Activated CD4-positive, alpha-beta T cell treated with anti-CD3 and anti-CD28 coated beads for 1 hour (primary cell): ENCODE data around the gene ZNF774.
"Not testable (repeated sequence)": the region's sequence is repeated elsewhere in the genome, so short reads cannot be mapped to it uniquely, and the experiment has no call there.

Experiments
- DNase-seq: peaks from one replicate; pipeline ENCODE4 v3.0.0-alpha.2; 2020

ZNF774 gene

DNA sequence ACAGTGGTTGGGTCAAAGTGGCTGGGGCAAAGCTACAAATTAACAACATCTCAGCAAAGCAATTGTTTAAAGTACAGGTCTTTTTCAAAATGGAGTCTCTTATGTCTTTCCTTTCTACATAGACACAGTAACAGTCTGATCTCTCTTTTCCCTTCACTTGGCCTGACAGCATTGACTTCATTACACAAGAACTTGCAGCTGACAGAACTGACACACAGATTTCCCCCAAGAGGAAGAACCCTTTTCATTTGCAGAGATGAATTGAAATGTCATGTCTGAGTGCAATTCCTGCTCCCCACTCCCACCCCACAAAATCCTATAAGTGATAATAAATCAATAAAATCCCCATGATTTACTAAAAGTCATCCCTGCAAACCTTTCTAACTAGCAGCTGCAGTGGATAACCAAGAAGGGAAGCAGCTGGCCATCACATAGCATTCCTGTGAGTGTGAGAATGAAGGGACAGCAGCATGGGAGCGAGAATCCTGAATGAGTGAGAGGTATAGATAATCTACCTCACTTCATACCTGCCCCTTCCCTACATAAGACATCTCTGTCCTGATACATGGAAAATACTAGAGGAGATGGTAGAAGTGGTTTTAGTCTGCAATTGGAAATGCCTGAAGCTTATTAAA lies 4.5 kb upstream of the ZNF774 start:
- not testable (repeated sequence) for DNase-seq

DNA sequence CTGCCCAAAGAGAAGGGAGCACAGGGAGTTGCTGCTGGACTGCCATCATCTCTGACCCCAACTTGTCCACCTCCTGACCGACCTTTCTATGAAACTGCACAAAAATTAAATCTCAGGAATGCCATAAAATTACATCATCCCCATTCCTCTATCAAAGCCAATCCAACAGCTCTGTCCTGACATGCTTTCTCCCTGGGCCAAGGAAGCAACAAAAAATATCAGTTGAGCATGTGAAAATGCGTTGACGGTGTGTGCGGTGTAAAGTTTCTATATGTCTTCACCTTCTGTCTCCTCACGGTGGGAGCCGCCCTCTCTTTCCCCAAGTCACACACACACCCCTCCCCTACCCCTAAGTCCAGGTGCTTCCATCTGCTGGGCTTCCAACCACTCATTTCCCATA lies 3.6 kb upstream of the ZNF774 start:
- no peak for DNase-seq

- no peak for DNase-seq
Observed at GRCh38 chr15:90349072-90349471, 3.0 kb upstream of the ZNF774 start.

- DNase-seq = no peak
Observed at GRCh38 chr15:90349821-90350220, 2.3 kb upstream of the ZNF774 start.

DNA sequence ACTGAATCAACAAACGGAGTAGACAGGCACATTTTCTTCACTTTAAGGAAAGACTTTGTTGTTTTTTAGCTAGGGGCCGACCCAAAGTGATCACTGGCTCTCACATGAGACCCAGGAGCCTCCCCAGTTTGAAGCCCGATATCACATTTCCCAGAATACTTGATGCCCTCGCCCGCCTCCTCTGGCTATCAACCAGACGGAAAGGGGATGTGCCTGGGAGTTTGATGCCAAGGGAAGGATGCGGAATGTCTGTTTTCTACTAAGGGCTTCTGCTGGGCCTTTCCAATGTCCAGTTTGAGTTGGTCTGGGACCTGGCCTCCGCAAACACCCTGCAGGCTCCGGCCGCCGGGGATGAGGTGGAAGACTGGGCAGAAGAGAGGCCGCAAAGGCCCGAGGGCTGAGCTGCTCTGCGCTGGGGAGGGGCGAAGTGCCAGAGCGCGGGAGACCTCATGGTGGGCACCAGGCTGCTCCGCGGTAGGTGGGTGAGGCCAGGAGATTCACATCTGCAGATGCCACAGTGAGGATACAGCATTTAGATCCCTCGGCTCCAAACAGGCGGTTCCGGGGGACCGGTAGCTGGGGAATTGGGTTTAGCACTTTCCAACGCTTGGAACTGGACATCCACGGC lies 491 bp upstream of the ZNF774 start:
- no peak for DNase-seq

- DNase-seq = no peak
Observed at GRCh38 chr15:90354986-90355385, 2.9 kb downstream of the ZNF774 start.

GRCh38 chr15:90358124-90359033 lies 6.3 kb downstream of the ZNF774 start:
- no peak for DNase-seq

GRCh38 chr15:90360746-90361145 lies 8.7 kb downstream of the ZNF774 start:
- no peak for DNase-seq

- DNase-seq = no peak
Observed at GRCh38 chr15:90362936-90363212, 10.8 kb downstream of the ZNF774 start.

DNA sequence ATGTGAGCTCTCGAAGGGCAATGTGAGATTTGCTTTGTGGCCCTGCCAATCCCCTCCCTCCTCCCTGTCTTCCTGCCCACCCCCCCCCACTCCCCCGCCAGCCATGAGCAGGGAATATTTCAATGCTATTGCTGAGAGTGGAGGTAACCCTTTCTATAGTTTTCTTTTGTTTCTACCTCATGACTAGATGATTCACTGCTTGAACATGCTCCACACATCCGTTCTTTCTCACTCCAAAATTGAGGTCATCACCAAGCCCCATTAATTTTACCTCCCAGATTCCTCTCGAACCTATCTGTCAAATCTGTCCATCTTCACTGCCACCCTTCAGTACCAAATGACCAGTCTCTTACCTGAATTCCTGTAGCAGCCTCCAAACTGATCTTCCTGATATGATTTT lies 12.2 kb downstream of the ZNF774 start:
- DNase-seq = no peak

DNA sequence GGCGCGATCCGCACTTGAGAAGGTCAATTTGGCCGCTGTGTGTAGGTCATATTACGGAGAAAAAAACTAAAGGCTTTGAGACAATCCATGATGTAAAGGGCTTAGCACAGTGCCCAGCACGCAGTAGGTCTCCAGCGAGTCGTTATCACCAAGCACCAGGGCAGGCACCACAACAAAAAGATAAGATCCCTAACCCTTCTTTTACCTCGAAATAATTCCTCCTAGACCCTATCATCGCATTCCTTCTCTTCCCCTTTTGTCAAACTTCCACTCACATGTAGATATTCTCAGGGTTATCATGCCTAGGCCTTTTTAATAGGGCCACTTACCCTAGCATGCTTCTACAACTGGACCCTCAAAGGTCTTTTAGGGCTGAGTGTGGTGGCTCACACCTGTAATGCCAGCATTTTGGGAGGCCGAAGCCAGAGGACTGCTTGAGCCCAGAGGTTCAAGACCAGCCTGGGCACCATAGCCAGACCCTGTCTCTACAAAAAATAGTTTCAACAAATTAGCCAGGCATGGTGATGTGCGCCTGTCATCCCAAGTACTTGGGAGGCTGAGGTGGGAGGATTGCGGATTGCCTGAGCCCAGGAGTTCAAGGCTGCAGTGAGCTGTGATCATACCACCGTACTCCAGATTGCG lies 13.5 kb downstream of the ZNF774 start:
- DNase-seq = no peak

GRCh38 chr15:90367576-90367975 lies 15.5 kb downstream of the ZNF774 start:
- no peak for DNase-seq

DNA sequence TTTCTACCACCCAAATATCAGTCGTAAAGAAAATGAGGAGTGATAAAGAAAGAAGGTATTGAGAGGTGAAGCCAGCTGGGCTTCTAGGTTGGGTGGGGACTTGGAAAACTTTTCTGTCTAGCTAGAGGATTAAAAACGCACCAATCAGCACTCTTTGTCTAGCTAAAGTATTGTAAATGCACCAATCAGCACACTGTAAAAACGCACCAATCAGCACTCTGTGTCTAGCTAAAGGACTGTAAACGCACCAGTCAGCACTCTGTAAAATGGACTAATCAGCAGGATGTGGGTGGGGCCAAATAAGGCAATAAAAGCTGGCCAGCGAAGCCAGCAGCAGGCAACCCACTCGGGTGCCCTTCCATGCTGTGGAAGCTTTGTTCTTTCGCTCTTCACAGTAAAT lies 23.0 kb downstream of the ZNF774 start:
- no peak for DNase-seq

DNA sequence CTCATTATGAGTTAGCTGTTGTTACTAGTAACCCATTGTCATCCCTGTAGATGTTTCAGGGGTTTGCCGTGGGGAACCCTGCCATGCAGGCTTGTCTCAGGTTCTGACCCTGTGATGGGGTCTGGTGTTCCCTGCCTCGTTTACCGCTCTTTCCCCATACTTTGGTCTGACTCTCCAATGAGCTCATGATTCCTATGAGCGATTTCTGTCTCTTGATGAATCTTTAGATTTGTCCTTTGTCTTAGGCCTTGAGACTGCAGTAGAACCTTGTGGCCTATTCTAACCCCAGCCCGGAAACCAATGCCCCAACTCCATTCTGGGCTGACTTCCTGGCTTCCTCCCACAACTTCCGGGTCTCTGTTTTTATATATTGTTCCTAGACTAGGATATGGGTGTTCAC lies 24.7 kb downstream of the ZNF774 start:
- peak; percentile 24 for DNase-seq

- no peak for DNase-seq
Observed at GRCh38 chr15:90379263-90379662, 27.2 kb downstream of the ZNF774 start.

DNA sequence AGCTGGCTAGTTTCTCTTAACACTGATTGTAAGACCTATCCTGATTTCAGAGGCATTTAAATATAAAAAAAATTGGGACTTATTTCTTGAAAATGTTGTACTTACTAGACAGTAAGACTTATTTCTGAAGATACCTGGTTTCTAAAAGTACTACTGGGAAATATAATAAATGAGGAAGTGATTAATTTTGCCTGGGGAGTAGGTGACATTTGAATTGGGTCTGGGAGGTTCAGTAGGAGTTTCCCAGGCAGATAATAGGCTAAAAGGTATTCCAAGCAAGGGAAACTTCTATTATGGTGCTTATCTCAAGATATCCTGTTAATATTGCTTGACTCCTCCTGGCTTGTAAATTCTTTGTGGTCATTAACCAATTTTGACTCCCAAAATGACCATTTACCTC lies 29.4 kb downstream of the ZNF774 start:
- DNase-seq = no peak

DNA sequence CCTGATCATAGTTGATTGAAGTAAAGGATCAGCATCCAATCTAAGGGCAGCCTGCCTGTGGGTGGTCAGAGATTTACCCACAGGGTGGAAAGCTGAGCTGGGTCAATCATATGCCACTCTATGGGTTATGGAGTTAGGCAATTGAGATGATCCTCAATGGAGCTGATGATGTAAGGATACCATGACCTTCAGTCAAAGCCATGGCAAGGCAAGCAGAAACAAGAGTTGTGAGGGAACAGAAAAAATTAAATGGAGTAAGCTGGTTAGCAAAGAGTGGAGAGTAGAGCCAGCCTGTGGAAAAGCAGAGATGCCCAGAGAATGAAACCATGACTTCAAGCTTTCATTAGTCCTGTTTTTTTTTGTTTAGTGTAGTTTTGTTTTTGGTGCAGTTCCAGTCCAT lies 30.2 kb downstream of the ZNF774 start:
- DNase-seq = no peak

GRCh38 chr15:90386221-90386620 lies 34.1 kb downstream of the ZNF774 start:
- no peak for DNase-seq

DNA sequence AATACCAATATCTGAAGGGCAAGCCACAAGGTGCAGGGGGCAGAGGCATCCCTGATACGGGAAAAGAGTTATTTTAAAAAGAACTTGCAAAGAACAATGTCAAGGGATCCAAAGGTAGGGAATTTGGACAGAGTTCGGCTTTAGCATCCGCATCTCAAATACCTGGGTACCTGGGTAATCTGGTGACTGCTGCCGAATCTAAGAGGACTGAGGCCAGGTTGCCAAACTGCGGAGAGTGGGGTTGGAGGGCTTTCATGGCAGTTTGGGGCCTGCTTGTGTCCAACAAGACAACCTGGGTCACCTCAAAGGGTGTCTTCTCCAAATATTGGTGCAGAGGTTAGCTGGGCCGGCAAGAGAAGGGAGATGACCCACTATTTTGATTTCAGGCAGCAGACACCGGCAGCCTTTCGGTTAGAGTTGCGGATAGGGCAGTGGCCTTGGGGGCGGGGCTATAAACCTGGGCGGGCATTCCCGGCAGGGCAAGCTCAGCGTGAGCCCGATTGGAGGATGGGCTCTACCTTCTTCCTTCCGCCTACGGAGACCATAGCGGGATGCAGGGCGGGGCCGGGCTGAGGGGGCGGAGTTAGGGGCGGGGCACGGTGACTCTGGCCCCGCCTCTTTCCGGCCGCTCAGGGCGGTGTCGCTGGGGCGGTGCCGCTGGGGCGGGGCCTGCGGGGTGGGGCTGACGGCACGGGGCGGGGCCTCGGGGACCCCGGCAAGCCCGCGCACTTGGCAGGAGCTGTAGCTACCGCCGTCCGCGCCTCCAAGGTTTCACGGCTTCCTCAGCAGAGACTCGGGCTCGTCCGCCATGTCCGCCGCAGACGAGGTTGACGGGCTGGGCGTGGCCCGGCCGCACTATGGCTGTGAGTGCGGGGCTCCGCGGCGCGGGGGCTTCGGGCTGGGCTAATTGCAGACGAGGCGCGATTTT lies 35.7 kb downstream of the ZNF774 start, which contains the start of gene IQGAP1:
IQGAP1 (plus strand) TSS at position 709 of the 928 bp plus-strand sequence; CDS start at position 809, 100 bp downstream.
- peak; percentile 93 for DNase-seq

DNA sequence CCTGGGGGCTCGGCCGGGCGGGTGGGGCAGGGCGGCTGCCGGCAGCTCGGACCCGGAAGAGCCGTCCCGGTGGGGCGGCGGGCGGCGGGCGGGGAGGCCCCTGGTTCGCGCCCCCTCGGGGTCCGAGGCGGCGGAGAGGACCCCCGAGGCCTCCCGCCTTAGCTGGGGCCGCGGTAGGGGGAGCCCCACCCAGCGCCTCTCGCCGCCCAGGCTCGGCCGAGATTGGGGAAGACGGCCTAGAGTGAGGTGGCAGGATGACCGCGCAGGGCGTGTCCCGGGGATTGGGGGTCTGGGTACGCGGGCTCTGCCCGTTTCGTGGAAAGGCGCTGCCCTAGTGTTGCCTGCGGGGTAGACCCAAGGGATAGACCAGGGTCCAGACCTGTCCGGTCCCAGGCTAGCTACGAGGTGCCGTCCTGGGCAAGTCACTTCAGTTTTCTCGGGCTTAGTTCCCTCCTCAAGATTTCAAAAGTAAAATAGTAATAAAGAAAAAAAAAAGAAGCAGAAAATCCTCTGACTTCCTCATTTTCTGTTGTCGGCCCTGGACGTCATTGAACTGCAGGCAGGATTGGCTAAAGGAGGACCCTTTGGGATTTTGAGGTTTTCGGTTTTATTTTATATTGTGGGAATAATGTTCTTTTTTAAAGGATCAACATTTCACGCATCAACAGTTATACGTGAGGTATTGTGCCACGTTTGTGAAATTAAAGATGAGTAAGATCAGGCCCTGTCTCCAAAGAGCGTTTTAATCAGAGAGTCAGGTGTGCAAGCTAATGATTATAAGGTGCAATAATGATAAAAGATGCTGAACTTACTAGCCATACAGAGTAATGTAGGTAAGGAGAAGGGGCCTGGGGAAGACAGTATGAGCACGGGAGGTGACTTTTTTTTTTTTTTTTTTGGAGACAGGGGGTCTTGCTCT lies 36.6 kb downstream of the ZNF774 start:
- peak; percentile 27 for DNase-seq

DNA sequence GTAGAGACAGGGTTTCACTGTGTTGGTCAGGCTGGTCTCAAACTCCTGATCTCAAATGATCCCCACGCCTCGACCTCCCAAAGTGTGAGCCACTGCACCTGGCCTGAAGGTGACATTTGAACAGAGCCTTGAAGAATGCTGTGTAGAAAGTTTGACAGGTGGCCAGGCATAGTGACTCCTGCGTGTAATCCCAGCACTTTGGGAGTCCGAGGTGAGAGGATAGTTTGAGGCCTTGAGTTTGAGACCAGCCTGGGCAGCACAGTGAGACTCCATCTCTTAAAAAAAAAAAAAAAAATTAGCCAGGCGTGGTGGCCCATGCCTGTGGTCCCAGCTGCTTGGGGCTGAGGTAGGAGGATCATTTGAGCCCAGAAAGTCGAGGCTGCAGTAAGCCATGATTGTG lies 37.4 kb downstream of the ZNF774 start:
- DNase-seq = no peak
